Skin epidermis (tissue), 12 donors: ENCODE data around the gene KMT2A.
"Not testable (repeated sequence)": the region's sequence is repeated elsewhere in the genome, so short reads cannot be mapped to it uniquely, and the experiment has no call there.

Experiments used
- H3K27ac ChIP-seq, 21 experiments: fragments of 200-600 bp; sonication (generic) in 11 of 21; one replicate each; pipeline ENCODE4 v1.5.0; 2020; ENCODE audit warnings: mild to moderate bottlenecking in 3 of 21, inconsistent platforms in 2 of 21, moderate library complexity in 2 of 21
- H3K4me3 ChIP-seq, 7 experiments: fragments of 200-600 bp; sonication (generic) in 2 of 7; one replicate each; pipeline ENCODE4 v1.5.0; 2020; ENCODE audit warnings: inconsistent platforms in 2 of 7, mild to moderate bottlenecking in 2 of 7, moderate library complexity in 1 of 7

The KMT2A gene

GRCh38 chr11:118435893-118436624 lies at the start of gene KMT2A:
KMT2A (plus strand) TSS chr11:118436492; CDS start chr11:118436513, 21 bp downstream.
- H3K27ac ChIP-seq: peak within 1 kb of the TSS; percentile 47 to 97 (median 90)
- peak within 1 kb of the TSS; percentile 66 to 97 (median 93) for H3K4me3 ChIP-seq

DNA sequence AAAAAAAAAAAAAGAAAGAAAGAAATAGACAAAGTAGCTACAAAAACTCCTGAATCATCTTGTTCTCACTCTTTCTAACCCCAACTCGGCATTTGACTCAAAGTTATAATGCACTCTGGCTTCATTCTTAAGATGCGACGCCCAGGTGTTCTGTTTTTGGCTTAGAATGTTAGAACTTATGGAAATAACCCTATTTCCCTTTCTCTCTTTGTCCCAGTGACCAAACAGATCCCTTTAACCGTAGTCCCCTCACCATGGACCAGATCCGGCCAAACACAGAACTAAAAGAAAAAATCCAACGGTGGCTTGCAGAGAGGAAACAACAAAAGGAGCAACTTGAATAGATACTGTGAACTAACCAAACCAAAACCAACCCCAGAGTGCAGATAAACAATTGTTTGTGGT lies 40.2 kb upstream of the KMT2A start:
- peak overlapping the region in 3 of 21 experiments; percentile 7 to 70 (median 20) for H3K27ac ChIP-seq
- H3K4me3 ChIP-seq: no peak overlapping the region

GRCh38 chr11:118397448-118397847 lies 38.8 kb upstream of the KMT2A start:
- Histone ChIP-seq H3K4me3 (no peak overlapping the region), H3K27ac (peak overlapping the region in 1 of 21 experiments; percentile 70)

GRCh38 chr11:118398791-118399559 lies 37.3 kb upstream of the KMT2A start:
- Histone ChIP-seq H3K27ac (peak overlapping the region in 13 of 21 experiments; percentile 16 to 95 (median 41)), H3K4me3 (no peak overlapping the region)

- H3K27ac ChIP-seq: peak within 1 kb of the TSS; percentile 59 to 97 (median 90)
- peak within 1 kb of the TSS; percentile 77 to 98 (median 91) for H3K4me3 ChIP-seq
Measured at GRCh38 chr11:118401151-118401879, 35.0 kb upstream of the KMT2A start, which contains the start of gene ATP5MG. ATP5MG (plus strand) TSS chr11:118401606; CDS start chr11:118401666, 60 bp downstream.

DNA sequence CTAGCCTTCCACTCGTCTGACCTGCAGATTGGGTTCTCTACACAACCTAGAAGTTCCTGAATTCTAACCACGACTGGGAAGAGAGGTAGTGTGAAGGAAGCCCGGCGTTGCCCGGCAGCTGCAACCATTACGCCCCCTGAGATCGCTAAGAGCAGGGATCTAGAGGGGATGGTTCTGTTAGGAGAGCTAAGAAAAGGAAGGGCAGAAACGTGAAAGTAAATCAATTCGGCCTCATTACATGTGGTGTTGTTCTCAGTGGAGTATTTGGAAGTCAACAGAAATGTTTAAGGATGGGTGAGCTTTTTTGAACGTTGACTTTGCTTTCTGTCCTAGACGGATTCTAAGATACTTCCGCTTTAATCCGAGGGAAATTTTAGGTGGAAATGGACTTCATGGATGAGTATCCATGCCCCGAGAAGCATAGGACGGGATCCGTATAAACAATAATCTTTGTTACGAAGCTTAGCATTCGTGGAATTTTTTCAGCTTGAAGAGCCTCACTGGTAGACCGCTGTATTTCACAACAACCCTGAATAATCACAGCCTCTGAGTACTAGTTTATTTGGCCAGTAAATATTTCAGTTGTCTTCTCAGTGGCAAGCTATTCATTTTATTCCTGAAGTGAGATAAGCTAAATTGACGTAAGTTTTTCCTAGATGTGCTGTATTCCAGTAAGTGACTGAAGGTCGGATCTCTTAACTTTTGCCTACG lies 34.3 kb upstream of the KMT2A start:
- Histone ChIP-seq H3K27ac (peak overlapping the region; percentile 27 to 97 (median 90)), H3K4me3 (peak overlapping the region; percentile 77 to 98 (median 91))

DNA sequence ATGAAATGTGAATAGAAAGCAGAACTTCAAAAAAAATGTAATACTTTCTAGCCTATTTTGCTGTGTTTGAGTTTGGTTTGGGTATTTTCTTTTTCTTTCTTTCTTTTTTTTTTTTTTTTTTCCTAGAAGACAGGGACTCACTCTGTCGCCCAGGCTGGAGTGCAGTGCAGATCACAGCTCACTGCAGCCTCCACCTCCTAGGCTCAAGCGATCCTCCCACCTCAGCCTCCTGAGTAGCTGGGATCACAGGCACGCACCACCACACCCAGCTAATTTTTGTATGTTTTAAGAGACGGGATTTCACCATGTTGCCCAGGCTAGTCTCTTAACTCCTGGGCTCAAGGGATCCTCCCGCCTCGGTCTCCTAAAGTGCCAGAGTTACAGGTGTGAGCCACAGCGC lies 33.7 kb upstream of the KMT2A start:
- peak overlapping the region in 8 of 21 experiments; percentile 61 to 95 (median 90) for H3K27ac ChIP-seq
- peak overlapping the region; percentile 77 to 98 (median 91) for H3K4me3 ChIP-seq

- H3K27ac ChIP-seq: no peak overlapping the region
- no peak overlapping the region for H3K4me3 ChIP-seq
Measured at GRCh38 chr11:118406599-118407166, 29.6 kb upstream of the KMT2A start.

DNA sequence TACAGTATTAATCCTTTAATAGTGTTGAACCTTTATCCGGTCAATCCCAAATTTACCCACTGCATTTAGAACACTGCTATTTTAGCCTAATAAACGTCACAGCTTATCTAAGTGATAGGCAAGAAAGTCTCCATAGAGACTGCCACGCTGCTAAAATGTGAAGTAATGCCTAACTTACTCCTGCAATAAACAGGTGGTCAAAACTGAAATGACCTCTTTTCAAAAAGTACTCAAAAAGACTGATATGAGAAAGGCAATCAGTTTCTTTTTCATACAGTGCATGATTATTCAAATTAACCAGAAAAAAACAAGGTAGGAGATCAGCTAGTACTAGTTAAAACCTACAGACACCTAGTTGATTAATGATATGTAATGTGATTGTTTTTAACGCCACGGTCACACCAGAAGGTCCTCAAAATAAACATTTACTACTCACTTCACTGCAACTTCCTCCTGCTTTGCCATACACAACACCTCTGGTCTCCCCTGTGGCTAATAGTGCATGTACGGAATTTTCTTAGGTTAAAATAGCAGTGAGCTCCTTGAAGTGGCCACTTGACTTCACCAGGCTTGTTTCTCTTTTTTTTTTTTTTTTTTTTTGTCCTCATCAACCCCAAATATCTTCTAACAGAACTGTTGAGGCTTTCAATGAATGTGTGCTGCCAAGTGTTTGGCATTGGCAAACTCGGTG lies 26.1 kb upstream of the KMT2A start:
- no peak overlapping the region for H3K27ac ChIP-seq

DNA sequence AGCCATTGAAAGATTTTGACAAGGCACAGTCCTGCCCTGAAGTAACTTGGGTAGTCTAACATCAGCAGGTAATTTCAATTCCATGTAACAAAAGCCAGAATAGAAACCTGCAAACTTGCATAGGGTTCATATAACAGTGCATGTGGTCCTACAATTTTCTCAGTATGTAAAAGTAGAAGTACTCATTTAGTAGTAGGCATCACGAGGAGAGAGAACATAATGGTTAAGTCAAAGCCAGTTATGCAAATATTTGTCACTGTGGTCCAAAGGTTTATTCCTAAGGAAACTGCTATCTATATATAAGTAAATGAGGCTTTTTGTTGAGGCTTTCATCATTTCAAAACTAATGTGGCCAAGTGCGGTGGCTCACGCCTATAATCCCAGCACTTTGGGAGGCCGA lies 24.8 kb upstream of the KMT2A start:
- Histone ChIP-seq H3K27ac (no peak overlapping the region), H3K4me3 (no peak overlapping the region)

More for the DNA sequence above, 26.1 kb upstream of the KMT2A start:
- H3K4me3 ChIP-seq: no peak overlapping the region

GRCh38 chr11:118412921-118413320 lies 23.4 kb upstream of the KMT2A start:
- H3K4me3 ChIP-seq: no peak overlapping the region
- H3K27ac ChIP-seq: no peak overlapping the region

DNA sequence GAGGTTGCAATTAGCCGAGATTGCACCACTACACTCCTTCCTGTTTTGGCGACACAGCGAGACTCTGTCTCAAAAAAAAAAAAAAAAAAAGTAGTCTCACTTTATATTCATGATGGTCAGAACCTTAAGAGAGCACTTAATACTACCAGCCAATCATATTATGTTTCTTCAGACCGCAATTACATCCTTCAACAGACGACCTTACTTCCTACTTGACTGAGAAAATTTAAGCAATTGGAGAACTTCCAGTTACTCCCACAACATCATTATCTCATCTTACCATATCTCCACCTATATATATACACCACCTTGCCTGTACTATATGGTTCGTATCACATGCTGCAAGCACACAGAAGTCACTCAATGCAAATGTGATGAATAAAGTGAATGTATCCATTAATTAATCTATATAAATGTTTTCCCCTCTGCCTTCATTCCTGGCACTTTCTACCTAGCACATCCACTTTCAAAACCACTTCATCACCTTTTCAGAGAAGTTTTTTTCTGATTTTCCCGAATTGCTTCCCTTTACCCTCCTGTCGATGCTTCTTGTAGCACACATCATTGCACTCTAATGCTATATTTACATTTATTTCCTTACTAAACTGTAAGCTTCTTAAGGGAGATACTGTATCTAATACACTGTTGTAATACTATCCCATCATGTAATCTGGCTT lies 21.1 kb upstream of the KMT2A start:
- Histone ChIP-seq H3K4me3 (no peak overlapping the region), H3K27ac (no peak overlapping the region)

DNA sequence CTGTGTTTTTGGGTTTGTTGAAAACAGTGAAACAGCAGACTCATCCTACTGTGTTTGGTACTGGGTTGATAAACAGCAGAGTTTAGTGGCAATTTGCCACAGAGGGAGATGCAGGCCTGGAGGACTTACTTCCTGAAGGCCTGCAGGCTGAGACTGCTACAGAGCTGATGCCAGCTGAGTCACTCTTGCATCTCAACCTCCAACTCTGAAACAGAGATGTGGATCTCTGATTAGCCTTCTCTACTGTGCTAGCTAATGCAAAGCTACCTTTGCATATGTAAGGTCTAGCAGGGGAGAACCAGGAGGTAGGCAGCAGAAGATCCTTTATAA lies 20.6 kb upstream of the KMT2A start:
- Histone ChIP-seq H3K27ac (no peak overlapping the region), H3K4me3 (no peak overlapping the region)

DNA sequence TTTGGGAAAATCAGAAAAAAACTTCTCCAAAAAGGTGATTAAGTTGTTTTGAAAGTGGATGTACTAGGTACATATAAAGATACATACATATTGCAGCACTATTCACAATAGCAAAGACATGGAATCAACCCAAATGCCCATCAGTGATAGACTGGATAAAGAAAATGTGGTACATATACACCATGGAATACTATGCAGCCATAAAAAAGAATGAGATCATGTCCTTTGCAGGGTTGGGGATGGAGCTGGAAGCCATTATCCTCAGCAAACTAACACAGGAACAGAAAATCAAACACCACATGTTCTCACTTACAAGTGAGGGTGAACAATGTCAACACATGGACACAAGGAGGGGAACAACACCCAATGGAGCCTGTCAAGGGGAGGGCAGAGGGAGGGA lies 19.4 kb upstream of the KMT2A start:
- not testable (repeated sequence) for H3K27ac ChIP-seq, H3K4me3 ChIP-seq

GRCh38 chr11:118417801-118418200 lies 18.5 kb upstream of the KMT2A start:
- Histone ChIP-seq H3K4me3 (no peak overlapping the region), H3K27ac (no peak overlapping the region)

- Histone ChIP-seq H3K4me3 (no peak overlapping the region), H3K27ac (no peak overlapping the region)
Measured at GRCh38 chr11:118418766-118419165, 17.5 kb upstream of the KMT2A start.

- H3K4me3 ChIP-seq: no peak overlapping the region
- no peak overlapping the region for H3K27ac ChIP-seq
Measured at GRCh38 chr11:118427707-118428106, 8.6 kb upstream of the KMT2A start.

DNA sequence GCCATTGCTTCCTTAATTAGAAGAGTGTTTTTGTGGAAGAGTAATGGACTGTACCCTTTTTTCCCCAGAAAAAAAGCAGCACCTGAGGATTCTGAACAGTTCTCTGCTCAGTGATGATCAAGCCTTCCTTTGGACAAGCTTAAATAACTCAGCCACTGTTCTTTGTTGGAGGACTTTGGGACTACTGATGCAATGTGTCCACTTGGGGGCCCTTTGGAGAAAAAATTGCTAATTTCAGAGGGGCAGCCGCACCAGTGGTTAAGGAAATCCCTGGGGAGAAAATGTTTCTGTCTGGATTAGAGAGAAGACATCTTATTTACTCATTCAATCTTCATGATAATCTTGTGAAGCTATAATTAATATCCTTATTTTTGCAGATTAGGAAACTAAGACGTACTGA lies 5.3 kb upstream of the KMT2A start:
- Histone ChIP-seq H3K27ac (no peak overlapping the region), H3K4me3 (no peak overlapping the region)
